HG03139 (cell line): ENCODE measurements around the gene CCDC126.
A peak's percentile ranks its signal among the peaks of the same experiment; 100 is the strongest.
"Not testable (repeated sequence)": the region's sequence is repeated elsewhere in the genome, so short reads cannot be mapped to it uniquely, and the experiment has no call there.

Experiments
- ATAC-seq: cut with Tn5 transposase; IDR thresholded peaks from one replicate; pipeline ENCODE4 v1.9.1; 2021; ENCODE audit not compliant: unreplicated experiment

CCDC126 gene, protein sequence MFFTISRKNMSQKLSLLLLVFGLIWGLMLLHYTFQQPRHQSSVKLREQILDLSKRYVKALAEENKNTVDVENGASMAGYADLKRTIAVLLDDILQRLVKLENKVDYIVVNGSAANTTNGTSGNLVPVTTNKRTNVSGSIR

DNA sequence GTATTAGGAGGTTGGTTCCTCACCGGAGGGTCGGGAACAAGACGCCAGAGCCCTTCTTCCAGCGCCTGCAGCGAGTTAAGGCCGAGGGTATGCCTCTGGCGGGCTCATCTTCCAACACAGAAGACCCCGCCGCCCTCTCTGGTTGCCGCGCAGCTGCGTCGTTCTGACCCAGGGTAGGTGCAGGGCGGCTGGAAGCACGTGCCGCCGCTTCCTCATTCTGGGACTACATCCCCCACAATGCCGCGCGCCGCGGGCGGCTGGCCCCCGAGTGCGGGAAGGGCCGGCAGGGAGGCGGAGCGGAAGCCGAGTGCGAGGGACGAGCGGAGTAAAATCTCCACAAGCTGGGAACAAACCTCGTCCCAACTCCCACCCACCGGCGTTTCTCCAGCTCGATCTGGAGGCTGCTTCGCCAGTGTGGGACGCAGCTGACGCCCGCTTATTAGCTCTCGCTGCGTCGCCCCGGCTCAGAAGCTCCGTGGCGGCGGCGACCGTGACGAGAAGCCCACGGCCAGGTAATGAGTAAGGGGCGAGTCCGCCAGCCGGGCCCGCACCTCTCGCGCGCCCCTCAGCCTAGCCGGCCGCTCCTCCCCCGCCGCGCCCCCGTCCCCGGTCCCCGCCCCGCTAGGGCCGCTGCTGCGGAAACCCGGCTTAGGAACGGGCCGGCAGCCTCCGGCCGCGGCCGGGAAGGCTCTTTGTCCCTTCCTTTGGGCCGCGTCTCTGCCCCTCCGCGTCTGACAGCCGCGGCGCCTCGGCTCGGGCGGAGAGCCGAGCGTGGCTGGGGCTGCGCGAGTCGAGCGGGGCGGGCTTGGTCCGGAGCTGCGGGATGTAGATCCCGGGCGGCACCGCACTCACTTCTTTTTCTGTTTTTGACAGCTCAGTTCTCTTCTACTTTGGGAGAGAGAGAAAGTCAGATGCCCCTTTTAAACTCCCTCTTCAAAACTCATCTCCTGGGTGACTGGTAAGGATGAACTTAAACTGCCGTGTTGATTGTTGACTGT lies at the start of gene CCDC126:
Gene CCDC126, plus strand, starts transcription at position 289 of the 998 bp plus-strand sequence. CDS start 13,934 bp downstream, outside the sequence.
- peak; percentile 81 for ATAC-seq

DNA sequence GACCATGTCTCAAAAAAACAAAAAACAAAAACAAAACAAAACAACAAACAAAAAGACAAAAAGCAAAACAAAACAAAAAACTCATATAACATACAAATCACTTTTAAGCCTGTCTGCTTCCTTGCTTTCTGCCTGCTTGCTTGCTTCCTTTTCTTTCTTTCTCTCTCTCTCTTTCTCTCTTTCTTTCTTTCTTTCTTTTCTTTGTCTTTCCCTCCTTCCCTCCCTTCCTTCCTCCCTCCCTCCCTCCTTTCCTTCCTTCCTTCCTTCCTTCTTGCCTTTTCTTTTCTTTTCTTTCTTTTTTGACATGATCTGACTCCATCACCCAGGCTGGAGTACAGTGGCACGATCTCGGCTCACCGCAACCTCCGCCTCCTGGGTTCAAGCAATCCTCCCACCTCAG lies 49.5 kb upstream of the CCDC126 start:
- ATAC-seq = no peak

DNA sequence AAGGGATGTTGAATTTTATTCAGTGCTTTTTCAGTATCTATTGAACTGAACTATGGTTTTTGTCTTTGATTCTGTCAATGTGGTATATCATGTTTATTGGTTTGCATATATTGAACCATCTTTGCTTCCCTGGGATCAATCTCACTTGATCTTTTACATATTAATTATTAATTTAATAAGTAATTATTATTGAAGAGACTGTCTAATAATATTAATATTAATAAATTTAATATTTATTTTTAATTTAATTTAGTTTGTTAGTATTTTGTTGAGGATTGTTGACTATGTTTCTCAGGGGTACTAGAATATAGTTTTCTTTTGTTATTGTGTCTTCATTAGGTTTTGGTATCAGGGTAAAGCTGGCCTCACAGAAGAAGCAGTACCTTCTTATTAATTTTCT lies 38.9 kb upstream of the CCDC126 start:
- no peak for ATAC-seq

DNA sequence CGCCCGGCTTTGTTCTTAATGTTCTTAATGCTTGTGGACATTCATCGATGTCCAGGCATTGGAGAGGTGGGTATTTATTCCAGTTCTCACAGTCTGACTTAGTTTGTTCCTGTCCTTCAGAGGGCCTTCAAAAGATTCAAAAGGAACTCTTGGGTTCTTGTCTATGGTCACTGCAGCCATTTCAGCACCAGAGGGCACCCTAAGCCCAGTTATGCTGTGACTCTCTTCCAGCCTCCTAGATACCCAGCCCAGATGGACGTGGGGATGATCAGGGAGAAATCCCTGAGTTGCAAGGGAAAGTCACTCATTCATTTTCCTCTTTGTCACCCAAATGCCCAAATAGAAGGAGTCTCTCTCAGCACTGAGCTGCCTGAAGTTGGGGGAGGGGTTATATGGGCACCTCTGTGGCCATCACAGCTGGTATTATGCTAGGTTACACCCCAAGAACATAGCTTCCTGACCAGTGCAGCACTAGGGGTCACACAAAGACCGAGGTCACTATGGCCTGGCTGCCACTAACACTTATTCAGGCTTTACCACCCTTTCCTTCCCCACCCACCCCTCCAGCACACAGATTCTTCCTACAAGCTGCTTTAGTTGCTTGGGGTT lies 26.5 kb upstream of the CCDC126 start:
- peak; percentile 90 for ATAC-seq

DNA sequence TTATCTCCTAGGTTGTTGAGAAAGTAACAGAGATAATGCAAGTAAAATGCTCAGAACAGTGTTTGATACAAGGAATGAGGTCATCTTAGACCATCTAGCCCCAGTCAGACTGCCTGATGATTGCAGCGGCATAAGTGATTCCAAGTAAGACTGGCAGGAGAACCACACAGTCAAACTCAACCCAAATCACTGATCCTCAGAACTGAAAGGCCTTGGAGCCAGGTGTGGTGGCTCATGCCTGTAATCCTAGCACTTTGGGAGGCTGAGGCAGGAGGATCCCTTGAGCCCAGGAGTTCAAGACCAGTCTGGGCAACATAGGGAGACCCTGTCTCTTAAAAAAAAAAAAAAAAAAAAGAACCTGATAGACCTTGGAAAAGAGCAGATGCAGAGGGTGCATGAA lies 15.2 kb upstream of the CCDC126 start:
- ATAC-seq = not testable (repeated sequence)

DNA sequence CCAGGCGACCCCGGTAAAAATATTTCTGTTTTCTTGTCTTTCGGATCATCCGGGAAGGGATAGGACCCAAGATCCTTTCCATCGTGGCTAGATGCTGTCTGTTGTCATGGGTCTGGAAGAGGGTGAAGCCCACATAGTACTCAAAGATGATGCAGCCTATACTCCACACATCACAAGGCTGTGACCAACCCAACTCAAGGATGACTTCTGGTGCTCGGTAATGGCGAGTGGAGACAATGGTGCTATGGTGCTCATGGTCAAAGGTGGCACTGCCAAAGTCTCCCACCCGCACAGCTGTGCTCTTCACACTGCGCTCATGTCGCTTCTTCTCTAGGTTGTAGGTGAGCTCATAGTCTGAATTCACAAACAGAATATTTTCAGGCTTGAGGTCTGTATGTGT lies 11.9 kb upstream of the CCDC126 start:
- not testable (repeated sequence) for ATAC-seq

DNA sequence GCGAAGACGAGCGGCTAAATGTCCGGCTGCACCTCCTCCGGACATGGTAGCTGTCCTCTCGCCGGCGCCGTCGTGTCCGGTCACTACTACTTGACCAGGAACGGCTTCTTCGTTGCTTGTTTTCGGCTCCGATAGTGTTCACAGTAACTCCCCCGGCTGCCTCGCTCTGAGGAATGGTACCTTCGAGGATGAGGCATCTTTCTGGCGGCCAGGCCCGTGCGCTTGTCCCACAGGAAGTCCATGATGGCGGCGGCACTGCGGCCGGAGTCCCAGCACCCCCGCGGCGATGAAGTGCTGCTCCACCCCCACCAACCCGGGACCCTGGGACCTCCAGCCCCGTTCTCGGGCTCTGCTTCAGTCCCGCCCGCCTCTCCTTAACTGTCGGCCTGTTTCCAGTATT lies 11.0 kb upstream of the CCDC126 start:
- ATAC-seq = no peak

DNA sequence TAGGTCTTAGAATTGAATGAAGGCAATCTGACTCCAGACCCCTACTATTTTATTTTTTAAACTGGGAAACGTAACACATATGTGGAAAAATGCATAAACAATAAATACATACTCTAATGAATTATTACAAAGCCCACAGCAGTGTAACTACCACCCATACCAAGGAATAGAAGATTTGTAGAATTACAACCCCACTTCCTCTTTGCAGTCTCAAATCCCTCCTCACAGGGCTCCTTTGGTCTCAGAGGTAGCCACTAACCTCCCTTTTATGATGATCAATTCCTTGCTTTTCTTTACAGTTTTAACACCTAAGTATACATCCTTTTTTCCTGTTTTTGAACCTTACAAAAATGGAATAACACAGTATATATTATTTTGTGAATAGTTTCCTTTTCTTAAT lies 6.7 kb upstream of the CCDC126 start:
- no peak for ATAC-seq

DNA sequence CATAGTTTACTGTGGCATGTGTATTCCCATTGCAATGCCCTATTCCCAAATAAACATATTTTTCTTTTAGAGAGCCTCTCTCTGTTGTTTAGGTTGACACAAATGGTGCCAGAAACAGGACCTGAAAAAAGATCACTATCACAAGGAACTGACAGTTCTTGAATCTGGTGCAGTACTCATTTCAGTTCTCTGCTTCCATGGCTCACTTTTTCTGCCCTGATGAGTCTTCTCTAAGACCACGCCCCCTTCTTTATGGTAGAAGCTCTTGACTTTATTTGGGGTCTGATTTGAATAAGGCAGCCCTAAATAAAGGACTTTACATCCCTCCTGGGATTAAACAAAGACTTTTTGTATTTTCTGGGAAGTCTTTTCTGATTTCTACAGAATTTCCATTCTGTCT lies 3.5 kb upstream of the CCDC126 start:
- ATAC-seq = no peak

DNA sequence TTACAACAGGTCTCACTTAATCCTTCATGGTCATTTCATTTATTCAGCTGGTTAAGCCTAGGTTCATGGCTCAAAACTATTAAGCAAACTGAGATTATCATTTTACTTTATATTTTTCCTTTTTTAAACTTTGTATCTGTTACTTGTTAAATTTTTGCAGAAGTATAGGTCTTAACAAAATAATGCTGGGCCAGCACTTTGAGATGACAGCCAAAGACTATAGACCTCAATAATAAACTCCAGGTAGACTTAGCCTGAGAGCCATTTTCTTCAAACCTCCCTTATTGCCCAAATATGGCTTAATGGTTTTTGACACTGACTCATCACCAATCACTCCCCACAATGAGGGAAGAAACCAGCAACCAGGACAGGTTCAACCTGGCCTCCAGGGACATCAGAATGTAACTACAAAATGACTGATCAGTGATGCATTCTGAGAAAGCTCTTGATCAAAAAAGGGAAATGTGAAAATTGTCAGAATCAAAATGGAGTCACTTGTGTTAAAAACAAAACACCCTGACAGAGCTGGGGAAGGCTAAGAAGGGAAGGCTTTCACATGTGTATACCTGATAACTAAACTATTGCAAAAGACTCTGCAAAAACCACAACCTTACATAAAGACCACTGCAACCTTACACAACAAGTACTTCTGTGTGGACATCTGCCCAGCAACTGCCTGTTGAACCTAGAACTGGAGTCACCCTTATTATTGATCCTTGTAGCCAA lies 2.1 kb upstream of the CCDC126 start:
- ATAC-seq = peak; percentile 45

DNA sequence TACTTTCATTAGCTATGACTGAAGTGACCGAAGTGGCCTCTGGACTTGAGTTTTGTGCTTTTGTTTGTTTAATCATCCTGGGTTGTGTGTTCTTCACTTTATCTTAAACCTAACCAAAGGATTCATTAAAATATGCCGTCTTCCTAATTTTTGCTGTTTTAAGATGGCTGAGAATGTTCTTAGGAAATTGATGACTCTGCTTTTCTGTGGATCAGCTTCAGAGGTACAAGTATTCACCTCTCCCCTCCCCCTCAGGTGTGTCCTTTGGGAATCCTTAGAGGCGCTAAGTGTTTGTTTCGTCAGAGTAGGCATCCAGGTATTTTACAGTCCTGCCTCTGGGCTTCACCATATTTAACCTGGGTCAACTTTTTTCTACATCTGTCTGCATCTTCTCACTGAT lies 1.1 kb downstream of the CCDC126 start:
- ATAC-seq = no peak

DNA sequence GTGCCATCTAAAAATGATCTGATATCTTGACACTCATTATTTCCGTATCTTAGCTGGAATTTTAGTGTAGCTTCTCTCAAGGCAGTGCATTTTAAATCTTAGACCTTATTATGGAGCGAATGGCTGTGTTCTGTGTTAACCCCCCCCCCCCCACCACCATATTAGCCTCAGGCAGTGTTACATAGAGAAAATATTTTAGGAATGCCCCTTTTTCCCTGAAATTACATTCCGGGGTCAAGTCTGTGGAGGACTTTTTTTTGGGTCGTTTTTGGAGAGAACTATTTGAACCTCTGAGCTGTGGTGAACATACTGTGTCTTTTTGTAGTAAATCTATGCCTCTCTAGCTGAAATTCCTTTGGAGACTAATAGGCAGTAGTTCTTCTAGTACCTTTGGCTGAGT lies 3.1 kb downstream of the CCDC126 start:
- no peak for ATAC-seq

DNA sequence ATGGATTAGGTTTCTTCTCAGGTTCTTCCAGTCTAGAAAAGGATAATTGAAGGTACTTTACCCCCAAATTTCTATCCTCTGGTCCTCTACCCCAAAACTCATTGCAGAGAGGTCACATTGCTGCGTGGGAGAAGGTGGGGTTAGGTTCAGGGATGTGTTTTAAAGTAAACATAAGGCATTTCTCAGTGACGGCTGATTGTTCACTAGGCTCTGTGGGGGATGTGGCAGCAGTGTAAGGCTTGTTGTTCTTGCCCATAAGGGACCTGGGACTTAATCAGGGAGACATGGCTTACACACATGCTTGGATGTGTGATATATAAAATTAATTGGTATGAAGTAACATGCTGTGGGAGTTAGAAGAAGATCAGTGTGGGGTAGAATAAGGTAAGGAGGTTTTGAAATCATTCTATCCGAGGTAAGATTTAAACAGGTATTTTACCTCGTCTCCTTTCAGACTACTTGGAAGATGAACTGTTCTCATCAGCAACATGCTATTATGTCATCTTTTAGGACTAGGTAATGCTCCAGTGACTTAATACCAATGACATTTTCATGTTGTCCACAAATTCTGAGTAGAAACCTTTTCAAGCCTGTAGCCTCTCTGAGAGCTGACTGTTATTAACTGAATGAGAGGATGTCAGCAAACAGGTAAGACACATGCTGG lies 6.6 kb downstream of the CCDC126 start:
- no peak for ATAC-seq

DNA sequence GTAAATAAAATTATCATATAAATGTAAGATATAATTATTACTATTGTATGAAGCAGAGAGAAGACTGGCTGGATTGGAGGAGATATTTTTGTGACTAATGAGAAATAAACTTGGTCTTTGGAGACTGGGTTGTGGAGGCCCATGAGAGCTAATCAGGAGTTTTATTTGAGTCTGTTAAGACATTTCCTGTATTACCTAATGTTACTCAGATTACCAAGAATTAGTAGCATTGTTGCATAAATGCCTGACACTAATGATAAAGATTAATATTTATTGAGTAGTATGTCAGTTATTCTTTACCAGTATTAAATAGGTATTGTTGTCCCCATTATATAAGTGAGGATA lies 7.1 kb downstream of the CCDC126 start:
- no peak for ATAC-seq

DNA sequence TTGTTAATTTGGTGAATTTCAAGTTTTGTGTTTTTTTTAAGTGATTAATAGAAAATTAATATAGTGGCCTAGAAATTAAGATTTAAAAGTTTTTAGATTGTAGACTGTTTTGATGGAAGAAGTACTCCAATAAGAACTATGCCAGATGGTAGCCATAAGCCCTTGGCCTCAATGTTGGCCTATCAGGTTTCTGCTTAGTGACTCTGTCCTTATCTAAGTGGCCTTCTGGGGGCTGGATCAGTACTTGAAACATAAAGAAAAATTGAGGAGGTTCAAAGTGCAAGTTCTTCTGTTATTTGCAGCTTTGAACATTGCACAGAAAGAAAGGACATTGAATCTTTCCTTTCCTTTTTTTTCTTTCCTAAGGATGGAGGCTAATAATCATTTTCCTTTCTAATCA lies 9.9 kb downstream of the CCDC126 start:
- ATAC-seq = no peak

DNA sequence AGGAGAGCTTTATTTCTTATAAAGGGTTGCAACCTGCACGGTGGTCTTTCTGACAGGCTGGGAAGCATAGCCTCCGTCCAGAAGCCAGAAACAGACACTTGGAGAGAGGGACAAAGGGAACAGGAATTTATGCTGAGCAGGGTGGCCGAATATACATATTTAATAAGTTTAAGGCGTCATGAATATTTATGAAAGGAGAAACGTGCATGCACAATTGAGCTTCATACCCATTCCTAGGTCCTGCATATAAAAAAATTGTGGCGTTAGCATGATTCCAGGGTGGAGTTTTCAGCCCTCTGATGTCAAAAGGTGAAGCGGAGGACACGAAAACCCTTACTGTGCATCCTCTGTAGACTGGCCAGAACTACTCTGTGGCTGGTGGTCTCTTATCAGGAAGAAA lies 10.7 kb downstream of the CCDC126 start:
- ATAC-seq = no peak

DNA sequence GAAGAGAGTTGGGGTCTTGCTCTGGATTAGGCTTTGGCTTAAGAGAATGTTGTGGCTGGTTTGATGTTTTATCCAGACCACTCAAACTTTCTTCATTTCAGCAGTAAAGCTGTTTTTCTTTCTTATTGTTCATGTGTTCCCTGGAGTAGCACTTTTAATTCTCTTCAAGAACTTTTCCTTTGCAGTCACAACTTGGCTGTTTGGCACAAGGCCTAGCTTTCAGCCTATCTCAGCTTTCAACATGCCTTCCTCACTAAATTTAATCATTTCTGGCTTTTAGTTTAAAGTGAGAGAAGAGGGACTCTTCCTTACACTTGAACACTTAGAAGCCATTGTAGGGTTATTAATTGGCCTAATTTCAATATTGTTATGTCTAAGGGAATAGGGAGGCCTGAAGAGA lies 18.1 kb downstream of the CCDC126 start:
- ATAC-seq = no peak

DNA sequence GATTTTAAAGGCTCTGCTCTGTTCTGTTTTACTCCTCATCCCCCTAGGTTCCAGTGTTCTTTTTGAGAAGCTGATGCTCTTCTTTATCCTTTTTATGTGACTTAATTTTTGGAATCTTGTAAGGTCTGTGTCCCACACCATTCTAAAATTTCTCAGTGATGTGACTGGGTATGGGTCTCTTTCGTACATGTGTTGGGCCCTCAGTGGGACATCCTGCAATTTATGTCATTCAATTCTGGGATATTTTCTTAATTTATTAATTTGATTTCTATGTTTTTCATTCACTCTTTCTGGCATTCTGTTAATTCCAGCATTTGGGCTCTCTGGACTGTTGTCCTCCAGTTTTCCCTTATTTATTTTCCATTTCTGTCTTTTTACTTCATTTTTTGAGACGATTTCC lies 19.4 kb downstream of the CCDC126 start:
- ATAC-seq = no peak

DNA sequence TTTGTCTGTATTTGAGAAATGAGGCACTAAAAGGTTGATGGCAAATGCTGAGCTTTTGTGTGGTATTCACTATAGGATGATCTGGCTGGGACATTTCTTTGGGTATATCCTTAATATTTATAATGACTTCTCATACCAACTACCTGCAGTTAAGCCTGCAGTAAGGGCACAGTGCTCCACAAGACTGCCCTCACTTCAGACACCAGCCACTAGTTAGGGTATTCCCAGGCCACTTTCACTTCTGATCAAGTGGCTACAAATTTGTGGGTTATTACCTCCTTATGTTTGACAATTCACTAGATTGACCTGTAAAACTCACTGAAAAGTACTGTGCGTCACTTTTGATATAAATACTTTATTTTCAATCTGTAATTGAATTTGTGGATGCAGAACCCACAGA lies 20.3 kb downstream of the CCDC126 start:
- no peak for ATAC-seq

DNA sequence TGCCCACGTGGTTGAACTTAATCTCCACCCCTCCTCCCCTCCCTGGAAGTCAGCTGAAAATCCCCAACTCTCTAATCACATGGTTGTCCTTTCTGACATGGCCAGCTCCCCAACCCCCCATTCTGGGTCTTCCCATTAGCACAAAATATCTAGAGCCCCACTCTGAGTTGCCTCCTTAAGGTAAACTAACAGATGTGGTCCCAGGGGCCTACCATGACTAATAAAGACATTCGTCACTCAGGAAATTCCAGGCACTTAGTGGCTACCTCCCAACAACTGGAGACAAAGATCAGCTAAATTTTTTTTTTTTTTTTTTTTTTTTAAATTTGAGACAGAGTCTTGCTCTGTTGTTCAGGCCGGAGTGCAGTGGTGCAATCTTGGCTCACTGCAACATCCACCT lies 21.1 kb downstream of the CCDC126 start:
- no peak for ATAC-seq

DNA sequence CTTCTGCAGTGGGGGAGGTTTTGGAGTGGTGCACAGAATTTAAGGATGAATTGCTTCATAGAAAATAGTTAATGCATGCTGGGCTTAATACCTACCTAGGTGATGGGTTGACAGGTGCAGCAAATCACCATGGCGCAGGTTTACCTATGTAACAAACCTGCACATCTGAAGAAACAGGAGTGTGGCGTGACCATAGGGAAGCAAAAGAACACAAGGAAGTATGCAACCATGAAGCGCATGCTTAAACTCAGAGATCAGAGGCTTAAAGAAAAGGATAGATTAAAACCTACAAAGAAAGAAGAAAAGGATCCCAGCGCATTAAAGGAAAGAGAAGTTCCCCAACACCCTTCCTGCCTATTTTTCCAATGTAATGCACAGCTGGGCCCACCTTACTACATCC lies 22.0 kb downstream of the CCDC126 start:
- no peak for ATAC-seq
